ENCODE results near the gene TSC22D2.

TSC22D2 gene

GRCh38 chr3:150503402-150504099, 95.5 kb downstream of the TSC22D2 start:
- Histone ChIP-seq H3K27me3 (no peaks in the 10 kb centered on the region), H3K36me3 (no peaks in the 10 kb centered on the region), H3K27ac (no peak overlapping the region), H3K9me3 (no peaks in the 10 kb centered on the region), H3K4me1 (no peaks in the 10 kb centered on the region), H3K4me3 (no peak overlapping the region)
- no peak for TF ChIP-seq CTCF (IDR thresholded peaks at IDR 0.05)
- intact Hi-C loops (cut with DNase I; ENCODE audit: low total_unique reads): no loop called here
- DNase-seq: no peak

DNA sequence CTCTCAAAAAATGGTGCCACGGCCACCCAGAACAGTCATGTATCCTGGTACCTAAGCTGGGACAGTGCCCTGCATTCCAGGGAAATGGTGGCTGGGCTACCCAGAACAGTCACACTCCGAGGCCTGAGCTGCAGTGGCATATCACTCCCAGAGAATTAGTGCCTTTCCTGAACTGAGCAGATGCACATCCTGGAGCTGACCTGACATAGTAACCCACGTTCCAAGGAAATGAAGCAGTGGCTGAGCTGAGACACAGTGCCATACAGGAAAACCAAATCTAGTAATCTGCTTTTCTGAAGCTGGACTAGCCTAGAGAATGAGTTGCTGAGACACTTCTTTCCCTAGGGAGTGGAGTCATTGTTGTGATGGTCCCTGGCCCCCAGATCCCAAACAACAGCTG, 96.4 kb downstream of the TSC22D2 start:
- H3K27me3 ChIP-seq: no peaks in the 10 kb centered on the region
- no peak overlapping the region for H3K27ac ChIP-seq
- H3K4me1 ChIP-seq: no peaks in the 10 kb centered on the region
- no peak for TF ChIP-seq CTCF (IDR thresholded peaks at IDR 0.05)
- no peak overlapping the region for H3K4me3 ChIP-seq
- H3K9me3 ChIP-seq: no peaks in the 10 kb centered on the region
- H3K36me3 ChIP-seq: no peaks in the 10 kb centered on the region
- DNase-seq: no peak
- intact Hi-C loops (cut with DNase I; ENCODE audit: low total_unique reads): no loop called here

GRCh38 chr3:150508401-150508800, 100.3 kb downstream of the TSC22D2 start:
- Histone ChIP-seq H3K27ac (no peak overlapping the region), H3K9me3 (no peaks in the 10 kb centered on the region), H3K4me1 (no peaks in the 10 kb centered on the region), H3K27me3 (no peaks in the 10 kb centered on the region), H3K36me3 (no peaks in the 10 kb centered on the region), H3K4me3 (no peak overlapping the region)
- intact Hi-C loops (cut with DNase I; ENCODE audit: low total_unique reads): no loop called here
- no peak for TF ChIP-seq CTCF (IDR thresholded peaks at IDR 0.05)
- DNase-seq: no peak

DNA sequence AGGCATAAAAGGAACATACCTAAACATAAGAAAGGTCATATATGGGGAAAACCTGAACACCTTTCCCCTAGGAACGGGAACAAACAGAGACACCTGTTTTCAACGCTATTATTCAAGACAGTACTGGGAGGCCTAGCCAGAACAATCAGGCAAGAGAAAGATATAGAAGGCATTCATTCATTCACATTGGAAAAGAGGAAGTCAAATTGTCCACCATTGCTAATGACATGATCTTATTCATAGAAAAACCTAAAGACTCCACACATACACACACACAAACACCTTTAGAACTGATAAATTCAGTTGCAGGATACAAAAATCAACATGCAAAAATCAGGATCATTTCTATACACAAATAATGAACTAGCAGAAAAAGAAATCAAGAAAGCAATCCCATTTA, 101.7 kb downstream of the TSC22D2 start:
- no peaks in the 10 kb centered on the region for H3K4me1 ChIP-seq
- H3K4me3 ChIP-seq: no peak overlapping the region
- intact Hi-C loops (cut with DNase I; ENCODE audit: low total_unique reads): no loop called here
- H3K27me3 ChIP-seq: no peaks in the 10 kb centered on the region
- no peak for DNase-seq
- H3K27ac ChIP-seq: no peak overlapping the region
- H3K9me3 ChIP-seq: no peaks in the 10 kb centered on the region
- H3K36me3 ChIP-seq: no peaks in the 10 kb centered on the region
- TF ChIP-seq CTCF (IDR thresholded peaks at IDR 0.05): no peak

DNA sequence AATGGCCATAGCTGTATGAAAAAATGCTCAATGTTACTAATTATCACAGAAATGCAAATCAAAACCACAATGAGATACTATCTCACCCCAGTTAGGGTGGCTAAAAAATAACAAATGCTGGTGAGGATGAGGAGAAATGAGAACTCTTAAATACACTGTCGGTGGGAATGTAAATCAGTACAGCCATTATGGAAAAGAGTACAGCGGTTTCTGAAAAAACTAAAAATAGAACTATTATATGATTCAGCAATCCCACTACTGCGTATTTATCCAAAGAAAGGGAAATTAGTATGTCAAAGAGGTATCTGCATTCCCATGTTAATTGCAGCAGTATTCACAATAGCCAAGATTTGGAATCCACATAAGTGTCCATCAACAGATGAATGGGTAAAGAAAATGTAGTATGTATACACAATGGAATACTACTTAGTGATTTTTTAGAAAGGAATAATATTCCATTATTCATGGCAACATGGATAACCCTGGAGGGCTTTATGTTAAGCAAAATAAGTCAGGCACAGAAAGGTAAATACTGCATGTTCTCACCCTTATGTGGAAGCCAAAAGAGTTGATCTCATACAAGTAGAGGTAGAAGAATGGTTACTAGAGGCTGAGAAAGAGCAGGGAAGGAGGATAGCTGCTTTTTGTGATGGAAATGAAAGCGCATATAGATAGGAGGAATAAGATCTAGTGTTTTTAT, 103.2 kb downstream of the TSC22D2 start:
- Histone ChIP-seq H3K27ac (no peak overlapping the region), H3K9me3 (no peaks in the 10 kb centered on the region), H3K4me1 (no peaks in the 10 kb centered on the region), H3K27me3 (no peaks in the 10 kb centered on the region), H3K4me3 (no peak overlapping the region), H3K36me3 (no peaks in the 10 kb centered on the region)
- no peak for DNase-seq
- intact Hi-C loops (cut with DNase I; ENCODE audit: low total_unique reads): no loop called here
- no peak for TF ChIP-seq CTCF (IDR thresholded peaks at IDR 0.05)

All from tibial artery (tissue), 4 donors.